HPDE6-E6E7 (cell line): ENCODE measurements around the gene CACUL1.
"Not testable (repeated sequence)": the region's sequence is repeated elsewhere in the genome, so short reads cannot be mapped to it uniquely, and the experiment has no call there.

Source experiments
- DNase-seq: peaks from one replicate; pipeline ENCODE4 v3.0.0; 2011; ENCODE audit warnings: missing footprints; ENCODE audit errors: extremely low spot score

Gene CACUL1

GRCh38 chr10:118687472-118687871 lies 67.3 kb downstream of the CACUL1 start:
- DNase-seq: no peak

GRCh38 chr10:118682533-118682932 lies 72.2 kb downstream of the CACUL1 start:
- DNase-seq: no peak

- DNase-seq: no peak
Observed at GRCh38 chr10:118680197-118680596, 74.6 kb downstream of the CACUL1 start.

- no peak for DNase-seq
Observed at GRCh38 chr10:118674226-118674919, 80.4 kb downstream of the CACUL1 start.

- DNase-seq: no peak
Observed at GRCh38 chr10:118672766-118673715, 81.7 kb downstream of the CACUL1 start.

- DNase-seq: no peak
Observed at GRCh38 chr10:118672153-118672552, 82.6 kb downstream of the CACUL1 start.

GRCh38 chr10:118671221-118671620 lies 83.5 kb downstream of the CACUL1 start:
- not testable (repeated sequence) for DNase-seq

GRCh38 chr10:118670472-118671124 lies 84.2 kb downstream of the CACUL1 start:
- DNase-seq: no peak

- DNase-seq: no peak
Observed at GRCh38 chr10:118669835-118670234, 84.9 kb downstream of the CACUL1 start.

GRCh38 chr10:118669020-118669791 lies 85.6 kb downstream of the CACUL1 start:
- DNase-seq: no peak

GRCh38 chr10:118668228-118668952 lies 86.4 kb downstream of the CACUL1 start:
- DNase-seq: no peak

GRCh38 chr10:118667732-118668131 lies 87.0 kb downstream of the CACUL1 start:
- DNase-seq: no peak

- DNase-seq: no peak
Observed at GRCh38 chr10:118666350-118666749, 88.4 kb downstream of the CACUL1 start.

GRCh38 chr10:118664321-118664720 lies 90.4 kb downstream of the CACUL1 start:
- no peak for DNase-seq

- DNase-seq: no peak
Observed at GRCh38 chr10:118663176-118663575, 91.6 kb downstream of the CACUL1 start.

- DNase-seq: no peak
Observed at GRCh38 chr10:118662228-118663035, 92.3 kb downstream of the CACUL1 start.

GRCh38 chr10:118658762-118659161 lies 96.0 kb downstream of the CACUL1 start:
- no peak for DNase-seq

- DNase-seq: not testable (repeated sequence)
Observed at GRCh38 chr10:118658168-118658567, 96.6 kb downstream of the CACUL1 start.

- not testable (repeated sequence) for DNase-seq
Observed at GRCh38 chr10:118645294-118645693, 109.5 kb downstream of the CACUL1 start.

GRCh38 chr10:118642228-118642627 lies 112.5 kb downstream of the CACUL1 start:
- DNase-seq: no peak
